ENCODE measurements around the gene PNPLA4.
A peak's percentile ranks its signal among the peaks of the same experiment; 100 is the strongest.

The PNPLA4 gene, protein sequence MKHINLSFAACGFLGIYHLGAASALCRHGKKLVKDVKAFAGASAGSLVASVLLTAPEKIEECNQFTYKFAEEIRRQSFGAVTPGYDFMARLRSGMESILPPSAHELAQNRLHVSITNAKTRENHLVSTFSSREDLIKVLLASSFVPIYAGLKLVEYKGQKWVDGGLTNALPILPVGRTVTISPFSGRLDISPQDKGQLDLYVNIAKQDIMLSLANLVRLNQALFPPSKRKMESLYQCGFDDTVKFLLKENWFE

DNA sequence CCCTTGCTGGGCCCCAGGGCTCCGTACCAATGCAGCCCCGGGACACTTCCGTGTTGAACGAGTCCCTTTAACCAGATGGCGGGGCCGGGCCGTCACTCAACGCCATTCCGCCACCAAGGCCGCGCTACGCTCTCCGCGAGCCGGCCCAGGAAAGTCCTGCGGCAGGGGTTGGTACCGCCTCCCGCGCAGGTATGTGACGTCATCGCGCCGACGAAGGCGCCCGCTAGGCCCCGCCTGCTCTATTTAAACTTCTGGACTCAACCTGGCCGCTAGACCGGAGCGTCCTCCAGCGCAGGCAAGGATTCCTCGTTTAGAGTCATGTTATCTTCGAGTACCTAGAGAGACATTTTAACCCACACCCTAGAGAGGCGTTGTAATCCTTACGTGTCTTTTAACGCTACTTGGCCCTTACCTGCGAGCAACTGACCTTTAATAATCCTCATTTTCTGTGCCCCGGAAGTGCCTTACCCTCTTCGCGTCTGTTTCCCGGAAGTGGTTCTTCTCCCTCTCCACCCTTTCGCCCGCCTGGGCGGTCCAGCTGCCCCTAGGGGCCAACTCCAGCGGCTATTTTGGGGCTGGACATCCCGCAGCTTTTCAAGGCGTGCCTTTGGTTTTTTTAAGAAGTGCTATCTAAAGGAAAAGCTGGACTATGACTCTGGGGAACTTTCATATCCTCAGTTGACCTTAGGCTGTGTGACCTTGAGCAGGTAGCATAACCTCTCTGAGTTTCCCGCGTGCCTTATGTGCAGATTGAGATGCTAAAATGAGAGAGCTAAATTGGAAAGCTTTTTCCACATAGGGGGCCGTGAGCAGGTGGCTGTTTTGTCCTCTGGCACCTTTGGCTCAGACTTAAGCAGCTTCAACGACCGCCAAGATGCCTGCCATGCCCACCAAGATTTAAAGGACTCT is at the start of gene PNPLA4:
PNPLA4 (minus strand) TSS at position 155 of the 909 bp plus-strand sequence. CDS start 1,294 bp downstream, outside the sequence.
- Mint-ChIP-seq H3K4me3 (peak within 1 kb of the TSS; percentile 96), H3K27ac (peak within 1 kb of the TSS; percentile 98), H3K27me3 (no peaks in the 10 kb centered on the region)

DNA sequence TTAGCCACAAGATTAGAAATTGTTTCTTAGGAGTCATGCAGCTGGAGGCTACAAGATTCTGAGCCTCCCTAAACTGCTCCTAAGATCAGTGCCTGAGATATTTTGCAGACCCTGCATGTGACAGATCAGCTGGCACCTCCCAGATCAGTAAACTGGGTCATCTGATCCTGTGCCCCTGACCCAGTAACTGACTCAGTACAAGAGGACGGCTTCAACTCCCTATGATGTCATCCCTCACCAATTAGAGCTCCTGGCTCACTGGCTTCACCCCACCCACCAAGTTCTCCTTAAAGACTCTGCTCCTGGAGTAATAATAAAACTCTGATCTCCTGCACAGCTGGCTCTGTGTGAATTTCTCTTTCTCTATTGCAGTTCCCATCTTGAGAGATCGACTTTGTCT is 45.4 kb upstream of the PNPLA4 start:
- Mint-ChIP-seq H3K27ac (no peak overlapping the region), H3K4me1 (no peaks in the 10 kb centered on the region), H3K36me3 (no peaks in the 10 kb centered on the region), H3K4me3 (no peak overlapping the region), H3K9me3 (no peaks in the 10 kb centered on the region), H3K27me3 (no peaks in the 10 kb centered on the region)

More for the DNA sequence above, at the start of gene PNPLA4:
- H3K4me1 Mint-ChIP-seq: peaks cover 12% of the 10 kb centered on the region
- peaks cover 3% of the 10 kb centered on the region for H3K36me3 Mint-ChIP-seq
- H3K9me3 Mint-ChIP-seq: no peaks in the 10 kb centered on the region

DNA sequence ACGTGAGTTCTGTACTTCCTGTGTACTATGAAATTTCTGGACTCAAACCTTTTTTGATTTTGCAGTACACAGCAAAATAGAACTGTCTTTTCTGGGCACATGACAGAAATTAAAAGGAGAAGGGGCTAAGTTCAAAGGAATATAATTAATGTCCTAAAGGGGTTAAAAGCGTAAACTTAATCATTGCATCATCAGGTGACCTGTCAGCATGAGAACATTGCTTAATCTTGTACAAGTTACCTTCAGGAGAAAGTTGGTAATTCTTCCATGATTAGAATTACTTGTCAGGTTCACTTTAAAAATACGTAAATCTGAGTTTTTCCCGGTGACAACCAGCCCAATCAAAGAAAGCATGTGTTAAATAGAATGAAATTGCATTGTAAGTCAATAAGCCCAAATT is 43.2 kb upstream of the PNPLA4 start:
- no peaks in the 10 kb centered on the region for H3K9me3 Mint-ChIP-seq
- no peaks in the 10 kb centered on the region for H3K4me1 Mint-ChIP-seq
- no peaks in the 10 kb centered on the region for H3K36me3 Mint-ChIP-seq
- no peak overlapping the region for H3K4me3 Mint-ChIP-seq
- no peak overlapping the region for H3K27ac Mint-ChIP-seq
- no peaks in the 10 kb centered on the region for H3K27me3 Mint-ChIP-seq

DNA sequence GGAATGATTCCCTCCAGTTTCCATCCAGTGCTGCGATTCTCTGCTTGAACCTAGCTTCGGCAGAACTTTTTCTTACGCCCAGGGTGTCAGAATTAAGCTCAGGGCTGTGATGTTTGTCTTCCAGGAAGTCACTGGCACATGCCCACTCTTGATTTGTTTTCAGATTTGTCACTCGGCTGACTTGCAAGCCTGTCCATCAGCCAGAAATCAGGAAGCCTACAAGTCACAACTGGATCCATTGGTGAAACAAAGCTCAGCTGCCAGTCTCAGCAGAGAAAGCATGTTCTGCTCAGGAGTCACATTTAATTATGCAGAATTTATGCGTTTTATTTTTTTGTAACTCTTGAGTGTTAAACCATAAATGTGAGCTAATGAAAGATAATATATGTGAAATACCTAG is 38.2 kb upstream of the PNPLA4 start:
- no peaks in the 10 kb centered on the region for H3K27me3 Mint-ChIP-seq
- no peaks in the 10 kb centered on the region for H3K4me1 Mint-ChIP-seq
- H3K4me3 Mint-ChIP-seq: no peak overlapping the region
- H3K27ac Mint-ChIP-seq: no peak overlapping the region
- H3K9me3 Mint-ChIP-seq: no peaks in the 10 kb centered on the region
- no peaks in the 10 kb centered on the region for H3K36me3 Mint-ChIP-seq

DNA sequence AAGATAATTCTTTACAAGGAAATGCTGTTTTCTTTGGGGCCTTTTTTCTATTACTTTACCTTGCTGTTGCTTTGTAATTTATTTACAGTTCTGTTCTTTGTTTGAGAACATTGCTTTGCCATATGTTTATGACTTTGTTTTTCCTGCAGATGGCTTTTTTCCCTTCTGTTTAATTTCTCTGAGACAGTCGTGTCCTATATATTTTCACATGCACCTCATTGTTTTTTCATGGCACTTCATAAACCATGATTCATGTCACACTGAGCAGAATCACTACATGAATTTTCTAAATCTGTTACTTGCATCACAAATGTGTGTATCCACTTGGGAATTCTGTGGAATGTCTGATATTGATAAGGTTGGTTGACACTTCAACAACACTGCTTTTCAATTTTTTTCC is 33.0 kb upstream of the PNPLA4 start:
- Mint-ChIP-seq H3K4me3 (no peak overlapping the region), H3K27me3 (no peaks in the 10 kb centered on the region), H3K4me1 (no peaks in the 10 kb centered on the region), H3K9me3 (peaks cover 9% of the 10 kb centered on the region), H3K27ac (no peak overlapping the region), H3K36me3 (peaks cover 8% of the 10 kb centered on the region)

DNA sequence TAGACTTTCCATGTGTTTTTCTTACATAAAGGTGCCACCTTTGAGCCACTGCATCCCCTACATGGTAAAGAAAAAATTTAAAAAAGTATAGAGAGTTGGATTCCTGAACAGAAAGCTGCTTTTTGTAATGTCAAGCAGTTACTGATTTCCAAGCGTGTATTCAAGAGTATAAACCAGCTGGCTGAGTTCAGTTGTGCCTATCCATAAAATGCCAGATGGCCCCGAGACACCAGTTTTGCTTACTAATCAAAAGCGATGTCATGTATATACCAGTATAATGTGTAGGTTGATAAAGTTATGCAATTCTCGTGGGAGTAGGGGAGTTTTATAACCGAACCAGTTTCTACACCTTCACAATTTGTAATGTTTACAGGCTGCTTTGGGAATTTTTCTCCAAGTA is 26.2 kb upstream of the PNPLA4 start:
- no peak overlapping the region for H3K4me3 Mint-ChIP-seq
- peaks cover 9% of the 10 kb centered on the region for H3K9me3 Mint-ChIP-seq
- no peaks in the 10 kb centered on the region for H3K4me1 Mint-ChIP-seq
- peaks cover 8% of the 10 kb centered on the region for H3K36me3 Mint-ChIP-seq
- H3K27ac Mint-ChIP-seq: no peak overlapping the region
- no peaks in the 10 kb centered on the region for H3K27me3 Mint-ChIP-seq

DNA sequence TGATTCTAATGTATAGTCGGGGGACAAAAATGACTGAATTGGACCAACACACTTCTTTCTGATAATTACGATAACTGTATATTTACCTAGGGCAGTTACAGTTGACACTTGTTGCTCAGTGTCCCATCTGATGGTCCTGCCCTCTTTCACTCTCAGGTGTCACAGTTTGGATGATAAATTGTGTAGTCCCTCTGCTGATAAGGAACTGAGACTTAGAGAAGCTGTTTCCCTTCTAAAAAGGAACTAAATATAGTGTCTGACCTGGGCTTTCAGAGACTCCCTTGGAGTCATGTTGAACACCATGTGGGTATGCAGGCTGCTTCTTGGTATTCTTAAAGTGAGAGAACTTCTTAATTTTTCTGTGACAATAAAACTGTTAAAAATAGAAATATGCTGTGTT is 23.7 kb upstream of the PNPLA4 start:
- no peaks in the 10 kb centered on the region for H3K27me3 Mint-ChIP-seq
- H3K4me1 Mint-ChIP-seq: no peaks in the 10 kb centered on the region
- peaks cover under 1% of the 10 kb centered on the region for H3K36me3 Mint-ChIP-seq
- H3K27ac Mint-ChIP-seq: no peak overlapping the region
- no peak overlapping the region for H3K4me3 Mint-ChIP-seq
- peaks cover under 1% of the 10 kb centered on the region for H3K9me3 Mint-ChIP-seq

DNA sequence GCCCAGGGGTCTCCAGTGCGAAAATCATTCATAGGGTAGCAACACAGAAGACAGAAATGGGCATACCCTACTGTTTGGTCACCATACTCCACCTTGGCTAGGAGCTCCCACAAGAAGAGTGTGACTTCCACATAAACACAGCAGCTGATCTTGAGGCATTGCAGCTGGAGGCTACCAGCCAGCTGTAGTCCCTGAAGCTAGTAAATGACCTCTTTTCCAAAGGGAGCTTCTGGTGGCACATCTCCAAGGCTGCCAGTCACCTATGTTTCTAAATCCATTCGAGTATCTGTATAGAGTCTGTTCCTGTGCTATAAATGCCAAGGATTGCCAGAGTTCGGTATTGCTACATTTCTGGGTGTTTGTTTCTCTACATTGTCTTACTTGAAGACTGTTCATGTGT is 21.3 kb upstream of the PNPLA4 start:
- Mint-ChIP-seq H3K36me3 (no peaks in the 10 kb centered on the region), H3K4me1 (no peaks in the 10 kb centered on the region), H3K9me3 (no peaks in the 10 kb centered on the region), H3K4me3 (no peak overlapping the region), H3K27ac (no peak overlapping the region), H3K27me3 (no peaks in the 10 kb centered on the region)

DNA sequence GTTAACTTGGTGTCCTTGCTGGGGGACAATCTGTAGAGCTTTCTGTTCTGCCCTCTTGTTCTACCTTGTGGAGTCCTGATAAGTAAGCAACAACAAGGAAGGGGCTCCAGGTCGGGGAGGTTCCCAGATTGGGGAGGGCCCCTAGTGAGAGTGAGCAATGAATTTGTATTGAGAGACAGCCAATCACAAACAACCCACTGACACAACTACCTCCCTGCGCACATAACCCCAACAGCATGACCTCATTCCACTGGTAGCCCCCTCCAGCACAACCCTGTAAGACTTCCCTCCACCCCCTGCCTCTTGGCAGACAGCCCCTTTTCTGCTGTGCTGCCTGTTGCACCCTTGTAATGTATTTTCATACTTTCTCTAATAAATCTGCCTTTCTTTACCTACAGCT is 19.7 kb upstream of the PNPLA4 start:
- no peaks in the 10 kb centered on the region for H3K27me3 Mint-ChIP-seq
- no peaks in the 10 kb centered on the region for H3K36me3 Mint-ChIP-seq
- H3K27ac Mint-ChIP-seq: no peak overlapping the region
- no peaks in the 10 kb centered on the region for H3K4me1 Mint-ChIP-seq
- no peaks in the 10 kb centered on the region for H3K9me3 Mint-ChIP-seq
- no peak overlapping the region for H3K4me3 Mint-ChIP-seq

DNA sequence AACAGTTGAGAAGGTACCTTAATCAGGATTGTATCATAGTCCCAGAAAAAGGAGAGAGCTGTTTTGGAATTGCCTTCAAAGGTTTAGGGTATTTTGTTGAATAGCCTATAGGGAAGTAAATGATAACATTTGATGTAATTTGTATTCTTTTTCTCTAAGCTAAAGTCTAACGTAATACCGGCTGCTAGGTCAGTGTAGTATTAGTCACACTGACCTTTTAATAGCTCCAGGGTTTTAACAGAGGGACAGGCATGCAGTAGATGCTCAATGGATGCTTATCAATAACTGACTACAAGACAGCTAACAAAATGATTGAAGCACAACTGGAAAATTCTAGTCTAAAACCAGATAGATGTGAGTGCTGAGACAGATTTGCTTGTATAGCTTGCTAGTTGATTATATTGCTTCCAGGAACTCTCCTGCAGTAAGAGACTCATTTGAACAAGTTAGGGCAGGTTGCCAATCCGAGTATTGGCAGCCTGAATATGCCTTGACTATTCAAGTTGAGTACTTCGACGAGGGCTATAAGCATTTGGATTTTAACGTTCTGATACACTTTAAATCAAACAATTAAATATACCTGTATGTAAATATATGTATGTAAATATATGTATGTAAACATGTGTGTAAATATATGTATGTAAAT is 16.5 kb upstream of the PNPLA4 start:
- no peaks in the 10 kb centered on the region for H3K9me3 Mint-ChIP-seq
- H3K4me1 Mint-ChIP-seq: no peaks in the 10 kb centered on the region
- H3K27me3 Mint-ChIP-seq: no peaks in the 10 kb centered on the region
- no peaks in the 10 kb centered on the region for H3K36me3 Mint-ChIP-seq
- H3K4me3 Mint-ChIP-seq: no peak overlapping the region
- H3K27ac Mint-ChIP-seq: no peak overlapping the region

DNA sequence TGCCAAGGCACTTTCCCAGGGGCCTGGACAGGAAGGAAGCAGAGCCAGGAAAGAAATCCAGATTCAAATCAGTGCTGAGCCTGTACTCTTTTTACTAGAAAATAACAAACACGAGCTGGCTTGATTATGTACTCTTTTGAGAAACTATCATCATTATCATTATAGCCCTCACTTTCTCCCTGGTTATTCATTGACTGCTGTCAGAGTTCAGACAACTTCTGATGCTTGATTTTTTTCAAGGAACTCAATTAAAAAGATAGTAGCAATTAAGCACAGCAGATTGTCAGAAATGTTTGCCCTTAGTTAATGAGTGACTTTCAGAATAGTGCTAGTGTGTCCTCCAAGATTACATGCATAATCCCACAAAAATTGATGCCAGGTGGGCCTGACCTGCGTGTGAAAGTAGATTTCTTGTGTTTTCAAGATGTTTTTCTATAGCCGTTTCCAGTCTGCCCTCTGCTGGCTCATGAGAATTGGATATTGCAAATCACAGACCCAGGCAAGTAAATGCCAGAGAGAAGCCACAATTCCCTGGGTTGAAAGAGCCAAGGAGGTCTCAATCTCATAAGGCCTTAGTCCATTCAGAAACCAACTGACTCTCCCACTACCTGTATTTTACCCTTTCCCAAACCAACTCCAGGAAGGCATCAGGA is 14.3 kb upstream of the PNPLA4 start:
- Mint-ChIP-seq H3K9me3 (no peaks in the 10 kb centered on the region), H3K36me3 (no peaks in the 10 kb centered on the region), H3K4me3 (no peak overlapping the region), H3K27me3 (no peaks in the 10 kb centered on the region), H3K4me1 (no peaks in the 10 kb centered on the region), H3K27ac (no peak overlapping the region)

DNA sequence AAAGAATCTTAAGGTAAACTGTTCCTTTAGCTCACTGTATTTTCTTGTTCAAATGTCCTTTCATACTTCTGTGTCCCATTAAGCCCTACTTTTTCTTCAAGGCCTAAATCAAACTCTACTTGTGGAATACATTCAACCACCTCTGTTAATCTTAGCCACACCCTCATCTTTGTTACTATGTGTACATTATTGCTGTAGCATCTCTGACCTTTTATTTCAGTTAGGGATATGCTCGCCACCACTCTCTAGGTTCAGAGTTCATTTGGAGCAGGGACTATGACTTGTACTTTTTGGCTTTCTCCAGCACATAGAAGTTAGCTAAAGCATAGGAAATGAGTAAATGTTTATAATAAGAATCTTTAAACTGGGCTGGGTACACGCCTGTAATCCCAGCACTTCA is 6.8 kb upstream of the PNPLA4 start:
- Mint-ChIP-seq H3K27ac (no peak overlapping the region), H3K27me3 (no peaks in the 10 kb centered on the region), H3K4me3 (no peak overlapping the region), H3K9me3 (no peaks in the 10 kb centered on the region), H3K4me1 (peaks cover 5% of the 10 kb centered on the region), H3K36me3 (peaks cover 1% of the 10 kb centered on the region)

DNA sequence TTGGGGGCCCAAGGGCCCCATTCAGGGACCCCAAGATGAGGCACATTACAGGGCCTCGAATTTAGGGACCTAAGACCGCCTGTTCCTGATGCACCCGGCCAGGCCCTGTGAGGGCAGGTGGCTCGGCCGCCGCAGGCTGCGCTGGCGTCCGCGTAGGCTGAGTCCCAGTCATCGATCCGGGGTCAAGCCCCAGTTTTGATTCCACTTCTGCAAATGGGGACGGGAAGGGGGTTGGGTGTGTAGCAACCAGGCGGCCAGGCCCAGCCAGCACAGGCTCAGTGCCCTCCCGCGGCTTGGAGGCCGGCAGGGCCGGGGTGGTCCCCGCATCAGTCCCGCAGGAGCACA is 327 bp downstream of the PNPLA4 start:
- Mint-ChIP-seq H3K4me3 (peak overlapping the region; percentile 96), H3K27me3 (no peaks in the 10 kb centered on the region), H3K27ac (peak overlapping the region; percentile 98), H3K4me1 (peaks cover 12% of the 10 kb centered on the region), H3K36me3 (peaks cover 3% of the 10 kb centered on the region), H3K9me3 (no peaks in the 10 kb centered on the region)

DNA sequence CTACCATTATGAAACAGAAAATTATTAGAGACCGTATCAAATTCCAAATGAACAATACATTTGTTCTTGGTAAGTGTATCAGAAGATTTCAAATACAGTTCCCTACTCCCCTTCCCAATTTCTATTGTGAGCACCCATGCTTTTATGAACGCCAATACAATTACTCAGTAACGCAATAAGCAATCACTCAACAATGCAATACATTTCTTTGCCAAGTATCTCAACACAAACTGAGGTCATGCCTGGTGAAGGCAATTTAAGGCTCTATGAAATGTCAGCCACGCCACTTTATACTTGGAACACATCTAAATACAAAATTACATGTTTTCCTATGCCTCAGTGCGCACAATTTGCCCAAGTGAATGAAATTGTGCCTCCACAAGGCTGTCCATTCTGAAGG is 712 bp downstream of the PNPLA4 start:
- Mint-ChIP-seq H3K36me3 (peaks cover 3% of the 10 kb centered on the region), H3K27me3 (no peaks in the 10 kb centered on the region), H3K4me1 (peaks cover 12% of the 10 kb centered on the region), H3K27ac (no peak overlapping the region), H3K9me3 (no peaks in the 10 kb centered on the region), H3K4me3 (peak overlapping the region; percentile 96)

DNA sequence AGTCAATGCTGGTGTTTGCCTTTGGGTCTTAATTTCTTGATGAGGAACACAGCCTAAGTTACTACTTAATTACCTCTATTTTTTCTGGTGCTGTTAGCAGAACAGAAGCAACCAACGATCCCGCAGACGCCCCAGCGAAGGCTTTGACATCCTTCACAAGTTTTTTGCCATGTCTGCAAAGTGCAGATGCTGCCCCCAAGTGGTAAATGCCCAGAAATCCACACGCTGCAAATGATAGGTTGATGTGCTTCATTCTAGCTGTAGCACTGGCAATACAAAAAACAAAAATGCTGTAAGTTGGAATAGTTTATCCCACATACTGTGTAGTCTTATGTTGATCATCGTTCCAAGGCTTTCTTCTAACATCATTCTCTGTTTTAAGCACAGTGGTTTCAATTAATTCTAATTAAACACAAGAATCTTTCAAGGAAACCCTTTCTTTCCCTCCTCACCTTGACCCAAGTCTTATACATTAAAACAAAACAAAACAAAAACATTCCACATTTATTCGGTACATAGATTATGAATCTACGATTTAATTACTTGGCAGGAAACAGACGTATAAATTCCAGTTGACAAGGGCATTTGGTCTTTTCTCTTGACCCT is 1.2 kb downstream of the PNPLA4 start:
- Mint-ChIP-seq H3K36me3 (peaks cover 2% of the 10 kb centered on the region), H3K4me3 (peak overlapping the region; percentile 96), H3K27ac (peak overlapping the region; percentile 46), H3K4me1 (peaks cover 12% of the 10 kb centered on the region), H3K27me3 (no peaks in the 10 kb centered on the region), H3K9me3 (no peaks in the 10 kb centered on the region)

Data from activated naive CD4-positive, alpha-beta T cell treated with anti-CD3 and anti-CD28 coated beads, Interleukin-2, amount 50 U/mL, for 24 hours (primary cell).